ENCODE data around the gene WNT7B. TPM values are rescaled to one million over a fixed set of nuclear protein-coding genes. Genes with fewer than 3 reads are reported as not detected.

The WNT7B gene
- total RNA-seq, 1 donor from 2014 or later = 14.2 TPM

DNA sequence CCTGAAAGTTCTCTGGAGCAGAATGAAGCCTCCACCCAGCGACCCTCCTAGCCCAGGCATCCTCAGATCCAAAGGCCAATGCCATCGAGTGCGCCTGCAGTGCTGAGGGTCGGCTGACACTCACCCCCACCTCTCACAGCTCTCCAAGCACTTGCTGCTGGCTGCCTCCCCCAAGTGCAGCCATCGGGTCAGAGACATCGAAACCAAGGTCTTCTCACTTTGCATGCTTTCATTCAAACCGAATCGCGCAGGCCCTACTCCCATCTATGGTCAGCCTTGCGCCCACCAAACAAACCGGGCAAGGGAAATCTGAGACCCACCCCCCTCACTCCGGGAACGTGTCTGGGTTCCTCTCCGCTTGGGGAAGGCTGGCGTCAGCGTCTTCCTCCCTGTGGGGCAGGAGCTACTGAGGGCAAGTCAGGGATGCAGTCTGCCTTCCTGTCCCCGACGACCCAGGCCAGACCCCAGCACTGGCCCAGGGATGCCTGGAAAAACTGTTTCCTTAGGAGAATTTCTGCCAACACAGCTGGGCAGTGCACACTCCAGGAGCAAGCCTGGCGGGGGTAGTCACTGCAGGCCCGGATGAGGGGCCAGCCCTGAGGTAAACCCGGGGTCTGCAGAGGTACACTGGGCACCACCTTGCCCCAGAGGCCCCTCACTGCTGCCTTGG, 7.0 kb downstream of the WNT7B start:
- H3K4me1 Mint-ChIP-seq = peaks cover 40% of the 10 kb centered on the region
- peaks cover 2% of the 10 kb centered on the region for H3K36me3 Mint-ChIP-seq (ENCODE audit: low read depth)
- peaks cover 50% of the 10 kb centered on the region for H3K27me3 Mint-ChIP-seq (ENCODE audit: low read depth)
- TF ChIP-seq, protein P1, sequence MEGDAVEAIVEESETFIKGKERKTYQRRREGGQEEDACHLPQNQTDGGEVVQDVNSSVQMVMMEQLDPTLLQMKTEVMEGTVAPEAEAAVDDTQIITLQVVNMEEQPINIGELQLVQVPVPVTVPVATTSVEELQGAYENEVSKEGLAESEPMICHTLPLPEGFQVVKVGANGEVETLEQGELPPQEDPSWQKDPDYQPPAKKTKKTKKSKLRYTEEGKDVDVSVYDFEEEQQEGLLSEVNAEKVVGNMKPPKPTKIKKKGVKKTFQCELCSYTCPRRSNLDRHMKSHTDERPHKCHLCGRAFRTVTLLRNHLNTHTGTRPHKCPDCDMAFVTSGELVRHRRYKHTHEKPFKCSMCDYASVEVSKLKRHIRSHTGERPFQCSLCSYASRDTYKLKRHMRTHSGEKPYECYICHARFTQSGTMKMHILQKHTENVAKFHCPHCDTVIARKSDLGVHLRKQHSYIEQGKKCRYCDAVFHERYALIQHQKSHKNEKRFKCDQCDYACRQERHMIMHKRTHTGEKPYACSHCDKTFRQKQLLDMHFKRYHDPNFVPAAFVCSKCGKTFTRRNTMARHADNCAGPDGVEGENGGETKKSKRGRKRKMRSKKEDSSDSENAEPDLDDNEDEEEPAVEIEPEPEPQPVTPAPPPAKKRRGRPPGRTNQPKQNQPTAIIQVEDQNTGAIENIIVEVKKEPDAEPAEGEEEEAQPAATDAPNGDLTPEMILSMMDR (conservative IDR thresholded peaks at IDR 0.05) = no peak
- no peak for DNase-seq (ENCODE audit: low read depth, low spot score)
- peak overlapping the region; percentile 66 for H3K4me3 Mint-ChIP-seq
- no peak overlapping the region for H3K27ac Mint-ChIP-seq (ENCODE audit: unreplicated experiment)
- H3K9me3 Mint-ChIP-seq = no peaks in the 10 kb centered on the region

DNA sequence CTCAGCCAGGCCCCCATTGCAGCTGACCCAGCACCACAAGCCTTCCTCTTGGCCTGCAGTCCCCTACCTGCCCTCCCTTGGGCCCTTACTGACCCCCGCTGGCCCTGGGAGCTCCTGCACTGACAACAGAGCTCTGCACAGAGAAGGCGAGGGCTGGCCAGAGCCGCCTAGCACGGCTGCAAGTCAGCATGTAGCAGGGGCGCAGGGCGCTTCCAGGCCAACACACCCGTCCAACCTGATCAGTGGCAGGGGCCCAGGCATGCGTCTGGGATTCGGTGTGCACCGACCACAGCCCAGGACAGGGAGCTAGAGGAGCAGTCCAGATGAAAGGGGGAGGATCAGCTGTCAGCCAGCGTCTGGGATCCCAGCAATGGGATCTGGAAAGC, 7.6 kb downstream of the WNT7B start:
- H3K36me3 Mint-ChIP-seq (ENCODE audit: low read depth) = peaks cover 2% of the 10 kb centered on the region

DNA sequence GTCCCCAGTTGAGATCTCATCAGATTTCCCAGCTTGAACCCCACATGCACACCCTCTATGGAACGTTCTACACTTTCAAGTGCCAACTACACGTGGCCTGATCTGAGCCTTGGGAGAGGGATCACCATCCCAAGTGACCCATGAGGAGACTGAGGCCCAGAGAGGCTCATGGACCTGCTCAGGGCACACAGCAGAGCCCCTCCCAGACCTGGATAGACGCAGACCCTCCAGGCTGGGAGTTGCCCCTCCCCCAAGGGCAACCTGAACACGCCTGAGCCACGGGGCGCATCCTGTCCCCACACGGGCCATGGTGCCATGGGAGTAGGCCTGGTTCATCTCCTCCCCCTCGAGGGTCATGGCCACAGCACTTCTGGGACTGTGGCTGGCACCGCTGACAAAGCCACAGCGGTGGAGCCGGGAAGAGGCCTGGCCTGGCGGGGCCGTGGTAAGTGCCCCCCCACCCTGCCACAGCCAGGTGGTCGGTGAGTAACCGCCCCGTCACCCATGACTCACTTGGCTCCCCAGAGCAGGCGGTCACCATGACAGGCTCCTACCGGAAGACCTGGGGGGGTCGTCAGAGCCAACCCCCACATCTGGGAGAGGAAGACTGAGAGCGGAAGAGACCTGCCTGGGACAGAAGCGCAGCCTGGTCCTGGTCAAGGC, 8.1 kb downstream of the WNT7B start:
- Mint-ChIP-seq H3K27me3 (ENCODE audit: low read depth) (peaks cover 39% of the 10 kb centered on the region), H3K27ac (ENCODE audit: unreplicated experiment) (no peak overlapping the region), H3K36me3 (ENCODE audit: low read depth) (peaks cover under 1% of the 10 kb centered on the region), H3K9me3 (no peaks in the 10 kb centered on the region), H3K4me3 (no peak overlapping the region), H3K4me1 (peaks cover 32% of the 10 kb centered on the region)
- DNase-seq (ENCODE audit: low read depth, low spot score) = no peak
- TF ChIP-seq, protein P1 (conservative IDR thresholded peaks at IDR 0.05) = no peak

More for the DNA sequence above, 7.6 kb downstream of the WNT7B start:
- peaks cover 37% of the 10 kb centered on the region for H3K4me1 Mint-ChIP-seq
- no peak for DNase-seq (ENCODE audit: low read depth, low spot score)
- H3K4me3 Mint-ChIP-seq = peak overlapping the region; percentile 66
- H3K27me3 Mint-ChIP-seq (ENCODE audit: low read depth) = peaks cover 44% of the 10 kb centered on the region
- TF ChIP-seq, protein P1 (conservative IDR thresholded peaks at IDR 0.05) = no peak
- H3K27ac Mint-ChIP-seq (ENCODE audit: unreplicated experiment) = no peak overlapping the region
- H3K9me3 Mint-ChIP-seq = no peaks in the 10 kb centered on the region

DNA sequence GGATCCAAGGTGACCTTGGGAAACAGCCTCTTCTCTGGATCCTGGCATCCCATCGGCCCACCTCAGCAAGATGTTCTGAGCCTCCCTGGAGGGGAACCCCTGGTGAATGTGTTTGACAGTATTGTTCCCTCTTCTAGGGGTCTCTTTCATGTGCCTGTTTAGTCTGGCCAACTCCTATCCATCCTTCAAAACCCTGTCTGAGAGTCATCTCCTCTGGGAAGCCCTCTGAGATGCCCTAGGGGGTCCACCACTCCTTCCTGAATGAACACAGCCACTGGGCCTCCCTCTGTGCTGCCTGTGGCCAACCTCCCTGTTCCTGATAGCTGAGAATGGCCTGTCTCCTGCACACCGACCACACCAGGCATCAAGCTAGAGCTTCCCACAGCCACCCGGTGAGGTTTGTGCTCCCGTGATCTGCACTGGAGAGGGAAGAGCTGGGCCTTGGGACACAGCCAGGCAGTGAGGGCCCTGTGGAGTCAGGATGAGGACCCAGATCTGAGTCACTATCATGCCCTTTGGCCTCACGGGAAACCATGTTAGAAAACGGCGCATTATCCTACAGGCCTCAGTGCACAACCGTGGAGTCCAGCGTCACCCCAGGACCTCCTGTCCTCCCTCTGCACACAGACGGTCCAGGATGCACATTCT, 8.8 kb downstream of the WNT7B start:
- DNase-seq (ENCODE audit: low read depth, low spot score) = no peak
- Mint-ChIP-seq H3K9me3 (no peaks in the 10 kb centered on the region), H3K27ac (ENCODE audit: unreplicated experiment) (no peak overlapping the region), H3K36me3 (ENCODE audit: low read depth) (no peaks in the 10 kb centered on the region), H3K27me3 (ENCODE audit: low read depth) (peaks cover 31% of the 10 kb centered on the region), H3K4me3 (no peak overlapping the region), H3K4me1 (peaks cover 28% of the 10 kb centered on the region)
- TF ChIP-seq, protein P1 (conservative IDR thresholded peaks at IDR 0.05) = no peak

DNA sequence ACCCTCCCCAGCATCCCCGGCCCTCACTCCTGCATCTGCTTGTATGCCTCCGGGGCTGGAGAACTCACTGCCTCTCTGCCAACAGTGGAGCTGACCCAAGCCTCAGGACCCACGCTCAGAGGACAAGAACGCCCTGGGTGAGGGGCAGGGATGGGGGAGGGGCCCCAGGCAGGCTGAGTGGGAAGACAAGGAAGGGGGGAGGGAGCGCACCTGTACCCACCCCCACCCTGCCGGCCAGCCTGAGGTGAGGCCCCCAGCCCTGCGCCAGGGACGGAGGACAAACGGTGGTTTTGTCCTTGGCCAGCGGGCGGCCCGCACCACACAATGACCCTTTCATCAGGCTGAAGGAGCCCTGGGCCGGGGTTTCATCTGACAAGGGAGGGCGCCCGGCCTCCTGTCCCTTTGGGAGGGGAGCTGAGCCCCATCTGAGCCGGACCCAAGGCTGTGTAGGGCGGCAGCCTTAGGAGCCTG, 10.0 kb downstream of the WNT7B start:
- H3K27ac Mint-ChIP-seq (ENCODE audit: unreplicated experiment) = no peak overlapping the region
- TF ChIP-seq, protein P1 (conservative IDR thresholded peaks at IDR 0.05) = no peak
- H3K36me3 Mint-ChIP-seq (ENCODE audit: low read depth) = no peaks in the 10 kb centered on the region
- peaks cover 26% of the 10 kb centered on the region for H3K4me1 Mint-ChIP-seq
- H3K27me3 Mint-ChIP-seq (ENCODE audit: low read depth) = peaks cover 23% of the 10 kb centered on the region
- H3K4me3 Mint-ChIP-seq = peak overlapping the region; percentile 44
- peak; percentile 51 for DNase-seq (ENCODE audit: low read depth, low spot score)
- no peaks in the 10 kb centered on the region for H3K9me3 Mint-ChIP-seq

All from neural crest cell (in vitro differentiated cells).